GM19023 (cell line): Measurements from ENCODE around the gene OR52E4.

Experiments used
- ATAC-seq: cut with Tn5 transposase; IDR thresholded peaks from one replicate; pipeline ENCODE4 v1.9.1; 2021; ENCODE audit warnings: mild to moderate bottlenecking, moderate library complexity; ENCODE audit not compliant: unreplicated experiment

OR52E4 gene

GRCh38 chr11:5928811-5929210, 48.4 kb downstream of the OR52E4 start:
- no peak for ATAC-seq

GRCh38 chr11:5929571-5930368, 49.3 kb downstream of the OR52E4 start:
- no peak for ATAC-seq

- ATAC-seq: no peak
Observed at GRCh38 chr11:5930614-5931013, 50.2 kb downstream of the OR52E4 start.

GRCh38 chr11:5931061-5931460, 50.6 kb downstream of the OR52E4 start:
- no peak for ATAC-seq

GRCh38 chr11:5932671-5933070, 52.2 kb downstream of the OR52E4 start:
- no peak for ATAC-seq

GRCh38 chr11:5933116-5933515, 52.7 kb downstream of the OR52E4 start:
- ATAC-seq: no peak
